Stimulated activated CD8-positive, alpha-beta memory T cell treated with anti-CD3 and anti-CD28 coated beads, Interleukin-4, amount 100 ng/mL, for 24 hours (primary cell): ENCODE results near the gene REPS1.
"Not testable (repeated sequence)": the region's sequence is repeated elsewhere in the genome, so short reads cannot be mapped to it uniquely, and the experiment has no call there.

Source experiments
- DNase-seq: peaks from one replicate; pipeline ENCODE4 v3.0.0-alpha.2; 2020; ENCODE audit warnings: low read depth

Gene REPS1

DNA sequence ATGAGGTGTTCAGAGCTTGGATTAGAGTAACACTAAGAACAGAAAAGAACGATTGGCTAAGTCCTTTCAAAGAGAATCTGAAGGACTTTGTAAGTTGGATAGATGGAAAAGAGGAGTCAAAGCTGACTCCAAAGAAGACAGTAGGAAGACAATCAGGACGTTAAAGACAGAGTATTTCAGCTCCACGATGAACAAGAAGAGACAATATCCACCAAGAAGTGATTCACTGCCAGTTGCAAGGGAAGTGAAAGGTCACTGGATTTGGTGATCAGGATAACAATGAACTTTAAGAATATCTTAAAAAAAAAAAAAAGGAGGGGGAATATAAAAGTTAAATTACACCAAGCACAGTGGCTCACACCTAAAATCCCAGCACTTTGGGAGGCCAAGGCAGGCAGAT lies 17.9 kb downstream of the REPS1 start:
- no peak for DNase-seq

DNA sequence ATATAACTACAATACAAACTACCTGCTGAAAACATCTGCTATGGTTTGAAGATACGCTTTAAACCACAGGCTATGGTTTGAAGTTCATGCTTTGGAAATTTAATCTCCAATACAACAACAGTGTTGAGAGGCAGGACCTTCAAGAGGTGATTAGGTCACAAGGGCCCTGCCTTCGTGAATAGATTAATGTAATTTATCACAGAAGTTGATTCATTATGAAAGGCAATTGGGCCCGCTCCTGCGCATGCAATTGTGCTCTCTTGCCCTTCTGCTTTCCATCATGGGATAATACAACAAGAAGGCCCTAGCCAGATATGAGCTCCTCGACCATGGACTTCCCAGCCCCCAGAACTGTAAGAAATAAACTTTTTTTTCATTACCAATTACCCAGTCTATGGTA lies 21.2 kb downstream of the REPS1 start:
- no peak for DNase-seq

DNA sequence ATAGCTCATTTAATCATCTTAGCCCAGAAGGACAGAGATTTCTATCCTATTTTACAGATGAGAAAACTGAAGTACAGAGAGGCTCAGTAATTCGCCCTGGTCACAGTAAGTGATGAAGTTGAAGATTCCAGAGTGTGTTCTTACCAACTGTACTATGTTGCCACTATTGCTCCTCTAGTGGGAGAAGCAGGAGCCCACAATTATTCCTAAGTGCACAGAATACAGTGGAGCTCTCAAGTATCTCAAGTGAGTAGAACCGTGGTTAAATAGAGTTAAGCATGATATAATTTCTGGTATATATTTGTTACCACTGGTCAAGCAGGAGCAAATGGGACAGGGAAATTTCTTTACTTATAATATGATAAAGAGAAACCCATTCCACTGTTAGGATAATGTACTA lies 22.1 kb downstream of the REPS1 start:
- no peak for DNase-seq

DNA sequence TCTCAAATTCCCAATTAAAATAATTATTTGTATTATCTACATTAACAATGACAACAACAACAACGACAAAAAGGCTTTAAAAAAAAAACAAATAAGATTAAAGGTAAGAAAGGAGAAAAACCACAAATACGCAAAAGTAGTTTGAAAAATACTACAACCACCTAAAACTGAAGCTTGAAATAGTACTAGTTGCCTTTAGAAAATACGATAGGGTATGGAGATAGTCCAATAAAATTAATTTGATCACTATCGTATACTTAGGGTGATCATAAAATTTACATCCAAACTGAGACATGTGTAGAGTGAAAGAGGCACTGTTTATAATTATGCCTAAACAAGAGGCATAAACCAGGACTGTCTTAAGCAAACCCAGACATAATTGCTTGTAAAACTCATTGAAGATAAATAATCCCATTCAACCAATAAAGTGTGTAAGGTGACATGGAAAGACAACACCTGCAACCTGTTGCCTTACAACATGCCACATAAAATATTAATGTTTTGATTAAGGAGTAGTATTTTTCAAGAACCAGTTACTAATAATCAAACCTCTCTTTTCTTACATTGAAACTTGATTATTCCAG lies 22.7 kb downstream of the REPS1 start:
- no peak for DNase-seq

DNA sequence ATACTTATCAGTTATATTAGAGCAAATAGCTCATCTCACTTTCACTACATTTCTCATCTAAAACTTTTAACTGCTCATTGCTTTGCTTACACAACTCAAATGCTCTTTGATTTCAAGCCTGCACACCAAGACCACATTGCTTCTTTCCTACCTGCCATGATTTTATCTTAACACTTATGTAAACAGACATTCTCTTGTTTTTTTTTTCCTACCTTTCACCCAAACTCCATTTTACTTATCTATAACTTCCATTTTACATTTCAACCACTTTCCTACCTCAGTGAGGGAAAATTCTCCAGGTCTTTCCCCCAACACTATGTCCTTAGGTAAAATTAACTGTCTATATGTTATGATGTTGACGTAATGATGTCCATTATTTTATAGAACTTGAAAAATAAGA lies 24.0 kb downstream of the REPS1 start:
- DNase-seq: no peak

DNA sequence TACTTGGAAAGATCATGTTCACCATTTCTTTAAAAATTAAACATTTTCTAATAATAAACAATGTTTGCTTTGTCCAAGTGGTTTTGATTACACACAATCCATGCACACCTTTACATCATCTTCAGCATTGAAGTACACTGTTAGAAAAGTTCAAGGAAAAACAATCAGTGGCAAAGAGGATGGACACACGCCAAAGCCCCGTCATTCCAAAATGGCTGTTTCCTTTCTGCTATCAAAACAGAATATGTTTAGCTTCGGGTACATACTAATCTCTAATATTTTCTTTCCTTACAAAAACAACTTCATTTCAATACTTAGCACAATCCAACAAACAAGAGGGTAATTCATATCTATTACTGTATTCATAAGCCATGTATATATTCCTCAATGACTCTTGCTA lies 24.5 kb downstream of the REPS1 start:
- no peak for DNase-seq

DNA sequence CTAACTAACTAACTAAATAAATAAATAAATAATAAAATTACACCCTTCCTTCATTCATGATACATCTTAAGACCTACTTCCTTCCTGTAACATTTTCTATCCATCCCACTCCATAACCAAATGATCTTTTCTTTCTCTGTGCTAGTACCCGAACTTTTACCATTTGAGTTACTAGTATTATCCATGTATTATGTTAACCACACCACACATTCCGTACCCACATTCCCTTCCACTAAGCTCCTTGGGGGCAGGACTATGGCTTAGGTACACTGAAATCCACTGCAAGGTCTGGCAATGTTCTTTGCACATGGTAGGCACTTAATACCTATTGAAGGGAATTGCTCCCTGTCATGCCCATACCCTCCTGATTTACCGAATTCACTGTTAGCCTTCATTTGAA lies 24.9 kb downstream of the REPS1 start:
- DNase-seq: no peak

DNA sequence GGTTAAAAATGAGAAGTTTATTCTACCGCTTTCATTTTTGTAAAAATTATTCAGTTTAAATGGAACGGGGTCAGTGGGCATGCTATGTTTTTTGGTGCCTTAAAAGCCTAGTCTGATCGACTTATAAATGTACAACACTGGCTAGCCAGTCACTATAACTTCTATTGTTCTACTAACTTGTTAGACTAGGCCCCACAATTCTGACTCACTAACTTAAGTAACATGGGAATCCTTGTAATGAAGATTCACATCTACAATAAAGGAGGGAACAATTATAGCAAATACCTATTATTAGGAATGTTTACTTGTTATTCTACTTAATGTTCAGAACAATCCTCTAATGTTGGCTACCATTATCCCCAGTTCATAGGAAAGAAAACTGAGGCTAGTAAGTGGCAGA lies 28.5 kb downstream of the REPS1 start:
- DNase-seq: no peak

DNA sequence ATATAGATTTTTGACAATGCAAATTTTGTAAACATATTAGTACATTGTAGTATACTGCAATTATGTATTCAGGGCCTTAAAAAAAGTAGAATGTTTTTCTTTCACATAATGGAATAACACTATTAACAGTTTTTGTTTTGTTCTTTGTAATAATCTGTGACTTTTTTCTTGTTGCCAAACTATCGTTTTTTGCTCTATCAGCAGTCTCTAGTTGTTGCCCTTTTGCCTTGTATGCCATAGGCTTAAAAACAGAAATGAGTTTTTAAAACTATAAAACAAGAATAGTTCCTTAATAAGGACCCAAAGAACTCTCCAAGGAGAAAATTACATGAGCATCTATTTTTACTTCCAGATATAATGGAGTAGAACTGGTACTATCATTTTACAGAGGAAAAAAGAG lies 29.5 kb downstream of the REPS1 start:
- no peak for DNase-seq

DNA sequence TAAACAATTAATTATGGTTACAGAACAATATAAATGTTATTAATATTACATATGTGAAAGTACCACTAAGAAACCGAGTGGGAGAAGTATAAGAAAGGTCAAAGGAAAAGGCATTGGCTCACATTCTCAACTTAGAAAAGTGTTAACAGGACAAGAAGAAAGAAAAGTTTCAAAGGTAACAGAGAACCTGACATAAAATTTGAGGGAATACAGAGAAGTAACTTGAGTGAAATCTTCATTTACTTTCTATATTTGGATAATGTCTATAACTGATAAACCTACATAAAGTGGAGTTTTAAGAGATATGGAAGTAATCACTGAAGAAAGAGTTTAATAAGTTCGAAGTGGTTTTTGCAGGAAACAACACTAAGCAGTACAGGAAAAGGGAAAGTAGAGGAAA lies 30.1 kb downstream of the REPS1 start:
- no peak for DNase-seq

DNA sequence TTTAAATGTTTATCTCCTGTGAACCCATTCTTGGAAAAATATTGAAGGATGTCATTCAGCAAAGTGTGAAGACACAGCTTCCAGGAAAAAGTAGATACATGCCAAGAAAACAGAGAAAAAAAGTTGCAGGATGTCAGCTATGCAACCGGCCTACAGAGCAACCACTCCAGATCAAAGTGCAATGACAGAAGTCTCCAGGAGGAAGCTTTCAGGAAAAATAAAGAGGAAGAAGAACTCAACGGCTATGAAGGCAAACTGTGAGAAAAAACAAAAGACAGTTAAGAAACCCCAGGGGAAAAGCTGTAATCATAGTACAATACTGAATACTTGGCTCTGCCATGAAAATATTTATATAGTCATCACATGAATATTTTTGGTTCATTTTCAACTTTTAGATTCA lies 30.6 kb downstream of the REPS1 start:
- no peak for DNase-seq

DNA sequence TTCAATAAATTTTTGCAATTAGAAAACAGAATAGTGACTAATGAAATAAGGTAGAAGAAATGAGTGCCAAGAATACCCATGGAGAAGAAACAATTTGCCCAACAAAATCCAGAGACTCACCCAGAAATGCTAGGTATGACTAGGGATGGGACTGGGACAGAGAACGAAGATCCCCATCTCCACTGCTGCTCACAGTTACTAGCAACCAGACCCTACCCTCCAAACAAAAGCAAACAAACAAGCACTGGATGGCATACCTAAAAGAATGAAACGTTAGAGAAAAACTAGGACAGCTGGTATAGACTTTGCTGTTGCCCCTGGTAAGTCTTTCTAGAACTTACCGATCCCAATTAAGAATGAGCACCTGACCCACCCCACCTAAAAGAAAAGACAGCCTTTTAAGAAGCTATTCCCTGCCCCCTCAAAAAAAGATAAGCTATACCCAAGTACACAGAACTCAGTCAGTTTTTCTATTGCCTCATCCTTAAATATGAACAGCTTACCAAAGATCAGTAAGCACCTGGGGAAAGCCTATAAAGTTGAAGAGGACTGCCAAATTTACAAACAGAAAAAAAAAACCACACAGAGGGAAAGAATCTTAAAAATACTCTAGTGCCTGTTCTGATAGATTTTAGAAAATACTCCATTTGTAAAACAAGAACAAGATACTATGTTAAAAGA lies 31.7 kb downstream of the REPS1 start:
- DNase-seq: no peak

DNA sequence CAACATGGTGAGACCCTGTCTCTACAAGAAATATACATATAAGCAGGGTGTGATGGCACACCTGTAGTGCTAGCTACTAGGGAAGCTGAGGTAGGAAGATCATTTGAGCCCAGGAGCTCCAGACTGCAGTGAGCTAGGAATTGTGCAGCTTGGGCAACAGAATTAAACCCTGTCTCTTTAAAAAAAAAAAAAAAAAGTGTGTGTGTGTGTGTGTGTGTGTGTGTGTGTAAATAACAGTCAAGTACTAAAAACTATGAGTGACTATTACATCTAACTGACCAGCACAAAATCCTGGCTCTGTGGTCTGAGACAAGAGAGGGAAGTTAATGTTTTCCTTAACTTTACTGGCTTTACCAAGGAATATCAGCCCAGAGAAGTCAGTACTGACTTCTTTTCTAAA lies 32.8 kb downstream of the REPS1 start:
- DNase-seq: no peak

DNA sequence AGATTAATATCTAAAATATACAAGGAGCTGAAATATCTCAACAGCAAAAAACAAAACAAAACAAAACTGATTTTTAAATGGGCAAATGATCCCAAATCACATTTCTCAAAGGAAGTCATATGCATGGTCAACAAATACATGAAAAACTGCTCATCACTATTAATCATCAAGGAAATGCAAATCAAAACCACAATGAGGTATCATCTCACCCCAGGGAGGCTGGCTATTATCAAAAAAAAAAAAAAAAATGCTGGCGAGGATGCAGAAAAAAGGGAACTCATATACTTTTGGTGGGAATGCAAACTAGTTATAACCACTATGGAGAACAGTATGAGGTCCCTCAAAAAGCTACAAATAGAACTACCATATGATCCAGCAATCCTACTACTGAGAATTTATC lies 34.6 kb downstream of the REPS1 start:
- no peak for DNase-seq

DNA sequence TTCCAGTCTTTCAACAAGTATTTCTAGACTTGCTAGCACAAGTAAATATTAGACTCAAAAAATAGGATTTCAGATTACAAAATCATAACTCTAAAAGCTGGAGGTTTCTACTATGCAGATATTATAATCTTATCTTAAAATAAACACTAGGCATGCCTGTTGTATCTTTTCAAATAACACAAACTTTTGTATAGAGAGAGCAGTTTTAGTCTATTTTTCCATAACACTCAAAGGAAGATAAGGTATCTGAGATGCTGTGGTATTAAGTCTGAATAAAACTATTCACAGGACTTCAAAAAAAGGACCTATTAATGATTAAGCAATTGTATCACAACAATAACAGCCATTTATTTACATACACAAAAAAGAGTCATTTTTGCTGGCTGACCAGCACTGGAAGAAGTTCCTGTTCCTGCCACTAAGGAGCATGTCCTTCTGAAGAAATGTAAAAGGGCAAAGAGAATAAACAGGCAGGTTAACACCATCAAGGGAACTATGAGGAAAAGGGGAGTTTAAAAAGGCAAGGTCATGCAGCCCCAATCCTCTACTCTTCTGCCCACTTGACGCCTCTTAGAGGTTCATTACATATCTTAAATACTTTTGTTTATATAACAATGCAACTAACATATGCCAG lies 39.4 kb downstream of the REPS1 start:
- DNase-seq: no peak

DNA sequence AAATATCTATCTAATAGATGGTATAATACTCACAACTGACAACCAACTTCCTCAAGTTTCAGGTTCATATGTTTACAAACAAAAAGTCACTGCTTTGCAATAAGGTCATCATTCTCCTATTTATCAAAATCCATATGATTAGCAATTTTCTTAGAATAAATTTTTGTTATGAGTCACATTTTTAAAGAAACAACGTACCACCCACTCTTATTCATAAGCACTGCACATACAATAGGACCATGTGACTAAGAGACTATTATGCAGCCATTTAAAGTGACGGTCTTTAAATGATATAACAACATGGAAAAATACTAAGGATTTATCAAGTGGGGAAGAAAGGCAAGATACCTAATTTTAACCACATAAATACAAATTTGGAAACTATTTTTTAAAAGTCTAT lies 40.0 kb downstream of the REPS1 start:
- no peak for DNase-seq

DNA sequence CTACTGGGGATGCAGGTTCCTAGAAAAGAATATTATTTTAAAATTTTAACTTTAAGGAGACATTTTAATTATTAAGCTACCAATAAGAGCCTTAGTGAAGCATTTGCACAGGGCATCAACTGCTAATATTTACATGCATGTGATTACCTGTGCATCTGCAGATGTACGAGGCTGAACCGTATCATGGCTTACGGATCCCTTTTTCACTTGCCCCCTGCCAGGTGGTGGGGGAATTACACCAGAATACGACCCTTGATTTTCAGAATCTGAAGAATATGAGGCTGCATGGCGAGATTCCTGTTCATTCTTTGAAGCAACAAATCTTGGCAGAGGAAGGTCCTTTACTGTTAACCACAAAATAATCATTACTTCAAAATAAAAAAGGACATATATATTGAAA lies 42.7 kb downstream of the REPS1 start:
- DNase-seq: no peak

DNA sequence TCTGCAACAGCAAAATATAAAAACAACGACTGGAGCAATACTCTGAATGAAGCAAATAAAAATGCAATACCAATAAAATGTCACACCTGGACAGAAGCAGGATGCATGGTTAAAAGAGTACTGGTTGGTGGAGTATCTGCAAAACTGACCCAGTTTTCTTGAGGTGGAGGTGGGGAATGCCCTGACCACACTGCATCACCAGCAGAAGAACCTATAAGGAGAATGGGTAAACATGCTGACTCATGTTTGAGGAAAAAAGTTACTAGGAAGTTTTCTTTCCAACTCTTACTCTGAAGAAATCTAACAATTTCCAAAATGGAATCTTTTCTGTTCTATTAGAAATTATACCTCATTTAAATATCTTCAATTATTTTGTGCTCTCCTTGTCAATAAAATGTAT lies 43.6 kb downstream of the REPS1 start:
- no peak for DNase-seq

DNA sequence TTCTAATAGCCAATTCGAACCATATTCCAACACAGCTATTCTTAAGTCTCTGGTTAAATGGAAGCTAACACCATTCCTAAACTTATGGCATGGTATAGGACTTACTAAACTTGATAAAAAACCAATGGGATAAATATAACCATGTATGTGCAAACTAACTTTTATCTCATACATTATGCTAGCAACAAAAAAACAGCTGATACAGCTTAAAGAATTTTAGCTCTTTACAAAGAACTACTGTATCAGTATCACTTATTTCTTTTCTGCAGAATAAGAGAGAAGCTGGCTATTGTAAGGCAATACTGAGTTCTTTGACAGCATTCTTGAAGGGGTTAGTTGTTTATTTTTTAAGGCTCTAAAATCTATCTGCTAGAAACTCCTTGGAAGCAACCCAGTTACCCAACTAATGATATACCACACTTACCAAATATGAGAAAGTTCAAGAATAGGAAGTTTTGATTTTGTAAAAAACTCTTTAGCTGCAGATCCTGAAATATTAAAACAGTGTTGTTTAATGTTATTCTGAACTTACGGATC lies 44.9 kb downstream of the REPS1 start:
- no peak for DNase-seq

DNA sequence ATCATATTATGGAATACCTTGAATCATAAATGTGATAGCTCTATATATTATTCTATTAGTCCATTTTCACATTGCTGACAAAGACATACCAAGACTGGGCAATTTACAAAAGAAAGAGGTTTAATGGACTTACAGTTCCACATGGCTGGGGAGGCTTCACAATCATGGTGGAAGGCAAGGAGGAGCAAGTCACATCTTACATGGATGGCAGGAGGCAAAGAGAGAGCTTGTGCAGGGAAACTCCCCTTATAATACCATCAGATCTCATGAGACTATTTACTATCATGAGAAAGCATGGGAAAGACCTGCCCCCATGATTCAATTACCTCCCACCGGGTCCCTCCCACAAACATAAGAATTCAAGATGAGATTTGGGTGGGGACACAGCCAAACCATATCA lies 51.2 kb downstream of the REPS1 start:
- DNase-seq: not testable (repeated sequence)

DNA sequence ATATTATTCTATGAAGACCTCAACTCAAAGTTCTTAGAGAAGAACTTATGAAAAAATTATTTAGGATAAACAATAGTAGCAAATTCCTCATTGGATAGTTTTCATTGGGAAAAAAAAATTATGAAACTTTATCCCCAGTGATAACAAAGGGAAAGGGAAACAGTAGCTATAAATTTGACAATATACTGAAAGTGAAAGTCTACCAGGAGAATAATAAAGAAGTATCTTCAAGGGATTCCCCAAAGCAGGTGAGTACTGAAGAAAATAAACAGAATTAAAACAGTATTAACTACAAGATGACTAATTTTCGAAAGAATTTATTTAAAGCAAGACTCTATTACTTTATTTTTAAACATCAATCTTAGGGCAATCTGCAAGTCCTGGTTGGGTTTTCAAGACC lies 56.4 kb downstream of the REPS1 start:
- no peak for DNase-seq

DNA sequence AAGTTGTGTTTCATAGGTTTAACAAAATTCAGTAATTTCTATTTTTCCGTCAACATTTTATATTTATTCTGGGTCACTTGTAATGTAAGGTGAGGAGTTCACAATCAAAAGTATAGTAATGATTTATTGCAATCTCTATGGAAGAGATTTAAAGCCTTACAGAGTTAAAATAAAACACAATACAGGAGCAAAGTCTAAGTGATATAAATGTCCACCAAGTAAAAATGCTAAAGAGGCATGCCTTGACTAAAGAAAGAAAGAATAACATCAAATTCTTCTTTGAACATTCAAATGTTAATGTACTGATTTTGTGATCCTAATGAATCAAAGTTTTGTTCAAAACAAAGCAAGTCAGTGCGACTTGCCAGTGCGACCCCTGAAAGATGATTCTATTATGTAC lies 61.5 kb downstream of the REPS1 start:
- DNase-seq: no peak

DNA sequence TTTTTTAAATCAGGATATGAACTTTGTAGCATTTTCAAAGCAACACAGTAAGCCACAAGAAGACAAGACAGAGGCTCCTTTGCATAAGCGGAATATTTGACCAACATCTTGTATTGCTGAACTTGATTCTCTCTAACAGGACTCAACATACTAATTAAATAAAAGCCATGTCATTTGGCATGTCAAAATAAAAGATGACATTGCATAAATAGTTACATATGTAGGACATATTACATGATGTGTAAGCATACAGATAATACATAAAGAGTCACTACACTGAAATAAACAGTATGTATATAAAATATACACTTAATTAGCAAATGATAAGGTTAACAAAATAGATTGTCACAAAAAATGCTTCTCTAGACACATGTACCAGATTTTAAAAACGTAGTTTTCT lies 62.2 kb downstream of the REPS1 start:
- no peak for DNase-seq

DNA sequence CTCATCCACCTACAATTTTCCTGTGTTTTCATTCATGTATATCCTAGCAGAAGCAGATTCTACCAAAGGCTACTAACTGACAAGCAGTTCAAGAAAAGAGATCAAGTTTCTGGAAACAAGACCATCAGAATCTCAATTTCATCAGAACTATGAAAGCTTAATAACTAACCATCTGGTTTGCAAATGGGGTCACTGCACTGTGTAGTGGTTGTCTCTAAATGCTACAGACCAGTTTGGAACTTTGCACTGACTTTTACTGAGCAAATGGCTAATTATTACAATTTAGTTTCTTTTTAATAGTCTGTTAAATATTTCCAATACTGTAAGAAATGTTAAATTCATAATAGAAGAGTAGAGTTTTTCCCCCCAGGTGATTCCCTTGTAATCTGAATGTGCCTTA lies 64.5 kb downstream of the REPS1 start:
- DNase-seq: no peak
